Measurements from ENCODE around the gene CELF1.

GRCh38 chr11:47516984-47517853 is 35.7 kb downstream of the CELF1 start:
- no peak for TF ChIP-seq MAX (IDR thresholded peaks at IDR 0.05; ENCODE audit: low read depth, low read length)
- TF ChIP-seq ZNF217 (IDR thresholded peaks at IDR 0.05): no peak
- no peak for TF ChIP-seq PML (IDR thresholded peaks at IDR 0.05; ENCODE audit: low read length)
- no peak for TF ChIP-seq POLR2A (IDR thresholded peaks at IDR 0.05; ENCODE audit: low read depth, low read length)
- no peak for TF ChIP-seq CTCF (IDR thresholded peaks at IDR 0.05 in 2 of 3, conservative IDR thresholded peaks at IDR 0.05 in 1 of 3; ENCODE audit: control insufficient read depth in 2 of 3, extremely low read depth in 1 of 3, insufficient read depth in 1 of 3, low read depth in 3 of 3, low read length in 3 of 3)
- TF ChIP-seq SRF (IDR thresholded peaks at IDR 0.05; ENCODE audit: low read depth in 2 of 2, low read length in 2 of 2): no peak
- TF ChIP-seq TBL1XR1 (IDR thresholded peaks at IDR 0.05; ENCODE audit: low read depth, low read length): no peak
- no peak for TF ChIP-seq NR2C2 (IDR thresholded peaks at IDR 0.05; ENCODE audit: borderline replicate concordance, control insufficient read depth, insufficient read length, low read depth)
- no peak for TF ChIP-seq ZBTB33 (IDR thresholded peaks at IDR 0.05)
- no peak for TF ChIP-seq SP1 (IDR thresholded peaks at IDR 0.05; ENCODE audit: low read depth, low read length)
- no peak for TF ChIP-seq EP300 (IDR thresholded peaks at IDR 0.05; ENCODE audit: borderline replicate concordance in 1 of 2, control insufficient read depth in 1 of 2, low read depth in 2 of 2, low read length in 2 of 2)
